ENCODE results near the gene MFAP2.

DNA sequence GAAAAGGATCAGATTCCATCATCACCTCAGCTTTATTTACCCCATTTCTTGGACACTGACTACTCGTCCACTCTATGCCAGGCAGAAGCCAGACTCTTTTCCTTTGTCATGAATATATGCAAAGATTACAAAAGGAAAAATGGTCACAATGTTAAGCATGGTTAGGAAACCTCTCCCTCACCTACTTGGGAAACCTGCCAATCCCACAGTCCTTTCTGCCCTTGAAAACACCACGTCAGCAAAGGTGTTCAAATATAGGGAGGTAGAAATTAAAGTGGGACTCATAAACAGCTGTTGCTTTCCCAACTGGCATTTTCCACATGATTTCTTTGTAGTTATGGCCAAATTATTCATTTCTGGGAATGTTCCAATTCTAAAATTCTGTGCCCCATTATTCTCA lies 47.5 kb upstream of the MFAP2 start:
- TF ChIP-seq TEAD4 (IDR thresholded peaks at IDR 0.05; ENCODE audit: low read depth, low read length): no peak
- TF ChIP-seq, protein P1, sequence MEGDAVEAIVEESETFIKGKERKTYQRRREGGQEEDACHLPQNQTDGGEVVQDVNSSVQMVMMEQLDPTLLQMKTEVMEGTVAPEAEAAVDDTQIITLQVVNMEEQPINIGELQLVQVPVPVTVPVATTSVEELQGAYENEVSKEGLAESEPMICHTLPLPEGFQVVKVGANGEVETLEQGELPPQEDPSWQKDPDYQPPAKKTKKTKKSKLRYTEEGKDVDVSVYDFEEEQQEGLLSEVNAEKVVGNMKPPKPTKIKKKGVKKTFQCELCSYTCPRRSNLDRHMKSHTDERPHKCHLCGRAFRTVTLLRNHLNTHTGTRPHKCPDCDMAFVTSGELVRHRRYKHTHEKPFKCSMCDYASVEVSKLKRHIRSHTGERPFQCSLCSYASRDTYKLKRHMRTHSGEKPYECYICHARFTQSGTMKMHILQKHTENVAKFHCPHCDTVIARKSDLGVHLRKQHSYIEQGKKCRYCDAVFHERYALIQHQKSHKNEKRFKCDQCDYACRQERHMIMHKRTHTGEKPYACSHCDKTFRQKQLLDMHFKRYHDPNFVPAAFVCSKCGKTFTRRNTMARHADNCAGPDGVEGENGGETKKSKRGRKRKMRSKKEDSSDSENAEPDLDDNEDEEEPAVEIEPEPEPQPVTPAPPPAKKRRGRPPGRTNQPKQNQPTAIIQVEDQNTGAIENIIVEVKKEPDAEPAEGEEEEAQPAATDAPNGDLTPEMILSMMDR (IDR thresholded peaks at IDR 0.05; ENCODE audit: control extremely low read depth in 1 of 3, insufficient read depth in 1 of 3, low read depth in 1 of 3, low read length in 3 of 3): no peak
- no peak for TF ChIP-seq POLR2A (IDR thresholded peaks at IDR 0.05; ENCODE audit: control extremely low read depth in 1 of 2, low read depth in 2 of 2, low read length in 2 of 2)
- TF ChIP-seq CTBP2 (IDR thresholded peaks at IDR 0.05; ENCODE audit: borderline replicate concordance, insufficient read depth, insufficient read length, low read length): no peak
- TF ChIP-seq SIN3A (conservative IDR thresholded peaks at IDR 0.05 in 1 of 2, IDR thresholded peaks at IDR 0.05 in 1 of 2; ENCODE audit: low read depth in 1 of 2, low read length in 2 of 2): no peak
- TF ChIP-seq POLR2AphosphoS5 (IDR thresholded peaks at IDR 0.05; ENCODE audit: low read depth, low read length): no peak
- TF ChIP-seq, protein P2, sequence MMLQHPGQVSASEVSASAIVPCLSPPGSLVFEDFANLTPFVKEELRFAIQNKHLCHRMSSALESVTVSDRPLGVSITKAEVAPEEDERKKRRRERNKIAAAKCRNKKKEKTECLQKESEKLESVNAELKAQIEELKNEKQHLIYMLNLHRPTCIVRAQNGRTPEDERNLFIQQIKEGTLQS (IDR thresholded peaks at IDR 0.05; ENCODE audit: insufficient read depth, low read depth, low read length): no peak
- TF ChIP-seq GABPA (IDR thresholded peaks at IDR 0.05; ENCODE audit: borderline replicate concordance, insufficient read depth, low read length): no peak
- TF ChIP-seq ZNF274 (IDR thresholded peaks at IDR 0.05; ENCODE audit: borderline replicate concordance, extremely low read depth, low read length): no peak
